Activated T-cell treated with anti-CD3 and anti-CD28 coated beads for 24 hours (primary cell): Measurements from ENCODE around the gene OR51E1.
A peak's percentile ranks its signal among the peaks of the same experiment; 100 is the strongest.

Experiments
- DNase-seq: peaks from one replicate; pipeline ENCODE4 v3.0.0-alpha.2; 2020; ENCODE audit warnings: low read depth

Gene OR51E1

GRCh38 chr11:4643682-4644081 is at the start of gene OR51E1:
Gene OR51E1, plus strand, starts transcription at chr11:4643982. Its CDS starts 8,545 bp downstream, at chr11:4652527.
- no peak for DNase-seq

GRCh38 chr11:4605057-4605456 is 38.7 kb upstream of the OR51E1 start:
- DNase-seq = no peak

GRCh38 chr11:4606231-4607015 is 37.4 kb upstream of the OR51E1 start:
- DNase-seq = no peak

- DNase-seq = no peak
These were observed 36.7 kb upstream of the OR51E1 start for GRCh38 chr11:4607096-4607495.

GRCh38 chr11:4607781-4608666 is 35.8 kb upstream of the OR51E1 start, which contains the start of gene TRIM68:
Gene TRIM68, minus strand, starts transcription at chr11:4608231. Its CDS starts 2,727 bp downstream, at chr11:4605504.
- peak; percentile 93 for DNase-seq

GRCh38 chr11:4610258-4610935 is 33.4 kb upstream of the OR51E1 start:
- no peak for DNase-seq

- no peak for DNase-seq
These were observed 31.8 kb upstream of the OR51E1 start for GRCh38 chr11:4611986-4612385.

GRCh38 chr11:4615856-4616444 is 27.8 kb upstream of the OR51E1 start:
- DNase-seq = no peak

GRCh38 chr11:4619514-4619913 is 24.3 kb upstream of the OR51E1 start:
- DNase-seq = no peak

- DNase-seq = no peak
These were observed 17.3 kb upstream of the OR51E1 start for GRCh38 chr11:4626207-4627099.

- DNase-seq = no peak
These were observed 7.6 kb upstream of the OR51E1 start for GRCh38 chr11:4636136-4636535.

- peak; percentile 60 for DNase-seq
These were observed 6.7 kb upstream of the OR51E1 start, which contains the start of gene OR51D1 for GRCh38 chr11:4636962-4637661. Gene OR51D1, plus strand, starts transcription at chr11:4637477. Its CDS starts 2,314 bp downstream, at chr11:4639791.

GRCh38 chr11:4637662-4638047 is 6.1 kb upstream of the OR51E1 start:
- DNase-seq = no peak

GRCh38 chr11:4639931-4640330 is 3.9 kb upstream of the OR51E1 start:
- no peak for DNase-seq

- DNase-seq = no peak
These were observed 2.3 kb upstream of the OR51E1 start for GRCh38 chr11:4641501-4641900.

- DNase-seq = no peak
These were observed 1.7 kb upstream of the OR51E1 start for GRCh38 chr11:4642043-4642442.

GRCh38 chr11:4643076-4643475 is 706 bp upstream of the OR51E1 start:
- no peak for DNase-seq

- DNase-seq = no peak
These were observed 451 bp downstream of the OR51E1 start for GRCh38 chr11:4644233-4644632.

GRCh38 chr11:4645974-4646373 is 2.2 kb downstream of the OR51E1 start:
- DNase-seq = no peak

- no peak for DNase-seq
These were observed 4.0 kb downstream of the OR51E1 start for GRCh38 chr11:4647766-4648165.
